Fibroblast of villous mesenchyme (primary cell): ENCODE data around the gene KLK8. TPM values are rescaled to one million over a fixed set of nuclear protein-coding genes. Genes with fewer than 3 reads are reported as not detected.

Experiments
- DNase-seq: peaks from one replicate; pipeline ENCODE4 v3.0.0-alpha.2; 2010; ENCODE audit warnings: low read depth
- H3K4me3 ChIP-seq: 2 replicates; pipeline ENCODE4 v1.5.1; 2011; ENCODE audit warnings: low read depth, mild to moderate bottlenecking, low read length
- CTCF ChIP-seq: IDR thresholded peaks from 2 replicates; pipeline ENCODE4 v1.5.1; 2012; ENCODE audit warnings: low read depth, mild to moderate bottlenecking, low read length; ENCODE audit not compliant: insufficient read depth
- total RNA-seq: library from RNA; depleted of rRNA; stranded (reverse); fragments of >200 nt; gene quantifications from 2 replicates; pipeline ENCODE4 v1.2.3, GENCODE V29; 2012

KLK8 gene
- total RNA-seq, 1 donor, result not detected

GRCh38 chr19:51025809-51026553 lies 24.6 kb upstream of the KLK8 start:
- no peak for DNase-seq
- TF ChIP-seq CTCF, result no peak
- no peak overlapping the region for H3K4me3 ChIP-seq

GRCh38 chr19:51025401-51025800 lies 24.0 kb upstream of the KLK8 start:
- H3K4me3 ChIP-seq, result no peak overlapping the region
- TF ChIP-seq CTCF, result no peak
- no peak for DNase-seq

- no peak overlapping the region for H3K4me3 ChIP-seq
- TF ChIP-seq CTCF, result no peak
These were observed 23.5 kb upstream of the KLK8 start for GRCh38 chr19:51024924-51025323.

GRCh38 chr19:51023946-51024345 lies 22.5 kb upstream of the KLK8 start:
- no peak for TF ChIP-seq CTCF
- no peak for DNase-seq
- H3K4me3 ChIP-seq, result no peak overlapping the region

More at GRCh38 chr19:51024924-51025323, 23.5 kb upstream of the KLK8 start:
- DNase-seq, result no peak

GRCh38 chr19:51022526-51022925 lies 21.1 kb upstream of the KLK8 start:
- DNase-seq, result no peak
- TF ChIP-seq CTCF, result no peak
- H3K4me3 ChIP-seq, result no peak overlapping the region

GRCh38 chr19:51020988-51021651 lies 19.7 kb upstream of the KLK8 start:
- DNase-seq, result peak; percentile 60
- H3K4me3 ChIP-seq, result no peak overlapping the region
- peak; percentile 64 for TF ChIP-seq CTCF
